Mononuclear cell (primary cell): Measurements from ENCODE around the gene DPPA3. TPM values are rescaled to one million over a fixed set of nuclear protein-coding genes. Genes with fewer than 3 reads are reported as not detected.
"Not testable (repeated sequence)": the region's sequence is repeated elsewhere in the genome, so short reads cannot be mapped to it uniquely, and the experiment has no call there.

Source experiments
- H3K27me3 ChIP-seq: 2 replicates; pipeline ENCODE4 v1.6.0; 2011; ENCODE audit warnings: low read length, control low read depth; ENCODE audit not compliant: insufficient read depth
- H3K4me1 ChIP-seq: 2 replicates; pipeline ENCODE4 v1.5.1; 2011; ENCODE audit warnings: mild to moderate bottlenecking, low read length, control low read depth; ENCODE audit not compliant: insufficient read depth
- H3K4me3 ChIP-seq: 2 replicates; pipeline ENCODE4 v1.5.1; 2011; ENCODE audit warnings: mild to moderate bottlenecking, low read length, moderate library complexity
- H3K9me3 ChIP-seq: 2 replicates; pipeline ENCODE4 v1.5.1; 2011; ENCODE audit warnings: low read depth, mild to moderate bottlenecking, control low read depth, low read length
- total RNA-seq: library from RNA; depleted of rRNA; stranded (reverse); fragments of >200 nt; gene quantifications from one replicate; pipeline ENCODE4 v1.2.3, GENCODE V29; 2012

DPPA3 gene
- total RNA-seq, 1 donor: not detected

GRCh38 chr12:7751941-7752922 is 41.0 kb downstream of the DPPA3 start:
- H3K9me3 ChIP-seq, H3K27me3 ChIP-seq, H3K4me3 ChIP-seq: not testable (repeated sequence)
- peaks cover 34% of the 10 kb centered on the region for H3K4me1 ChIP-seq

DNA sequence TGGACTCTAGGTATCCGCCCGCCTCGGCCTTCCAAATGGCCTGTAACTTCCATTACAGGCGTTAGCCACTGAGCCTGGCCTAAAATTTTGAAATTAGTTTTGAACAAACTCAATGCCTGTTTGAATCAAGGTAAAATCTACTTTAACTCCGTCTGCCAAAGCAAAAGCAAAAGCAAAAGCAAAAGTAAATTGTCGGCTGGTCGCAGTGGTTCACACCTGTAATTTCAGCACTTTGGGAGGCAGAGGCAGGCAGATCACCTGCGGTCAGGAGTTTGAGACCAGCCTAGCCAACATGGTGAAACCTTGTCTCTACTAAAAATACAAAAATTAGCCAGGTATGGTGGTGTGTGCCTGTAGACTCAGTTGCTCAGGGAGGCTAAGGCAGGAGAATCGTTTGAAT is 44.4 kb downstream of the DPPA3 start:
- not testable (repeated sequence) for H3K27me3 ChIP-seq, H3K9me3 ChIP-seq, H3K4me3 ChIP-seq
- peaks cover 39% of the 10 kb centered on the region for H3K4me1 ChIP-seq

- no peaks in the 10 kb centered on the region for H3K9me3 ChIP-seq
- no peaks in the 10 kb centered on the region for H3K27me3 ChIP-seq
- peaks cover 39% of the 10 kb centered on the region for H3K4me1 ChIP-seq
- no peak overlapping the region for H3K4me3 ChIP-seq
Measured at GRCh38 chr12:7756993-7757392, 45.8 kb downstream of the DPPA3 start.

- H3K4me1 ChIP-seq: peaks cover 25% of the 10 kb centered on the region
- no peaks in the 10 kb centered on the region for H3K9me3 ChIP-seq
- no peaks in the 10 kb centered on the region for H3K27me3 ChIP-seq
- H3K4me3 ChIP-seq: no peak overlapping the region
Measured at GRCh38 chr12:7758766-7759140, 47.5 kb downstream of the DPPA3 start.

Other genes with a start within 250 kb of the DPPA3 start
- gene CD163, start 207.7 kb upstream of the DPPA3 start, total RNA-seq: 13.1 TPM
- not detected for gene APOBEC1, start 45.5 kb upstream of the DPPA3 start, total RNA-seq
- not detected for gene GDF3, start 15.7 kb upstream of the DPPA3 start, total RNA-seq
- 3.0 TPM for gene CLEC4C, start 35.9 kb downstream of the DPPA3 start, total RNA-seq
- not detected for gene NANOGNB, start 53.8 kb downstream of the DPPA3 start, total RNA-seq
- gene NANOG, start 78.0 kb downstream of the DPPA3 start, total RNA-seq: not detected
- 0.21 TPM for gene SLC2A14, start 161.5 kb downstream of the DPPA3 start, total RNA-seq
- gene SLC2A3, start 224.8 kb downstream of the DPPA3 start, total RNA-seq: 888 TPM